ENCODE data around the gene RFX1. TPM values are rescaled to one million over a fixed set of nuclear protein-coding genes. Genes with fewer than 3 reads are reported as not detected.
A peak's percentile ranks its signal among the peaks of the same experiment; 100 is the strongest.

Gene RFX1
- total and polyA plus RNA-seq, 2 of the 13 experiments (the other 11 are each of a cell fraction or from before 2014, with no cell fraction given), result 1.1 to 1.3 TPM

DNA sequence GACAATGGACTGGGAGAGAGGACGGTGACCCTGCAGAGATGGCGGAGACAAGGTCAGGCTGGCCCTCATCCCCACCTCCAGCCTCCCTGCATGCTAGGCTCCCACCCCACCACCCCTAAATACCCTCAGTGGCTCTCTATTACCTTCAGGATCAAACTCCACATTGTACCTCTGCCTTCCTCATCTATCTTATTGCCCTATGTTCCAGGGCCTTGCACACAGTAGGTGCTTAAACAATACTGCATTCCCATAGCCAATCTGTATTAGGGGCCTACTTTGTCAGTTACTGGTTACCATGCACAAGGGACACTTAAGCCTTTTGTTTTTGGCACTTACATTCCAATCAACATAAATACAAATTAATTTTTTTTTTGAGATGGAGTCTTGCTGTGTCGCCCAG lies 49.3 kb upstream of the RFX1 start:
- ChIA-PET CTCF (ENCODE audit: low intra/inter-chr PET ratio, low total read pairs) (interaction anchor here (0.6 kb wide), 1 partner anchor 141 kb away, joined by 3 read pairs; no protein-coding TSS in a partner anchor), POLR2A (interaction anchor here (1.4 kb wide), 1 partner anchor 16 kb away, joined by 3 read pairs; no protein-coding TSS in a partner anchor)
- peaks cover 18% of the 10 kb centered on the region for H3K4me1 ChIP-seq (ENCODE audit: insufficient read depth, low read length)
- 70% methylated on average over 3 of the region's 3 CpGs for WGBS (ENCODE audit: low lambda C conversion rate)
- in situ Hi-C loops (cut with HindIII; ENCODE audit: extremely low pct_ligation_motif_present, low pct_unique_long_range_greater_than_20kb), result loop anchor here (25.0 kb wide), 1 partner anchor 293 kb away; the partner anchor contains the start of genes C19orf53 and MRI1
- no peaks in the 10 kb centered on the region for H3K9me3 ChIP-seq (ENCODE audit: low read length)
- no peaks in the 10 kb centered on the region for H3K36me3 ChIP-seq (replicated peaks in 1 of 2; ENCODE audit: control insufficient read depth in 1 of 2, insufficient read depth in 2 of 2, low read length in 2 of 2)
- no peak overlapping the region for H3K9ac ChIP-seq (ENCODE audit: insufficient read depth, low read depth, low read length)
- intact Hi-C loops (cut with micrococcal nuclease; ENCODE audit: unreplicated experiment), result no loop called here
- TF ChIP-seq ZKSCAN1 (IDR thresholded peaks at IDR 0.05; ENCODE audit: low read length), result peak; percentile 59; the same call in 1 of the 2 replicates
- TF ChIP-seq ZNF274 (CRISPR knock-in tag; IDR thresholded peaks at IDR 0.05), result no peak
- no peak overlapping the region for H3K27ac ChIP-seq (ENCODE audit: extremely low read length, insufficient read depth, low read length)
- ATAC-seq (no peak), FAIRE-seq (no peak), DNase-seq (ENCODE audit: low spot score) (no peak)
- BruUV-seq (replicated peaks), result no TSS peak
- H3K4me3 ChIP-seq (replicated peaks in 1 of 3; ENCODE audit: insufficient read depth in 1 of 3, low read depth in 2 of 3, low read length in 3 of 3), result no peak overlapping the region
- H3K27me3 ChIP-seq (ENCODE audit: control insufficient read depth in 1 of 2, insufficient read depth in 2 of 2, low read length in 2 of 2), result no peaks in the 10 kb centered on the region
- H3K4me2 ChIP-seq (ENCODE audit: low read depth, low read length), result no peak overlapping the region
- no peaks in the 10 kb centered on the region for H3K79me2 ChIP-seq (ENCODE audit: insufficient read depth, low read length)
- H4K20me1 ChIP-seq (ENCODE audit: insufficient read depth, low read length), result no peaks in the 10 kb centered on the region
- no peak overlapping the region for H2AFZ ChIP-seq (ENCODE audit: low read length)

DNA sequence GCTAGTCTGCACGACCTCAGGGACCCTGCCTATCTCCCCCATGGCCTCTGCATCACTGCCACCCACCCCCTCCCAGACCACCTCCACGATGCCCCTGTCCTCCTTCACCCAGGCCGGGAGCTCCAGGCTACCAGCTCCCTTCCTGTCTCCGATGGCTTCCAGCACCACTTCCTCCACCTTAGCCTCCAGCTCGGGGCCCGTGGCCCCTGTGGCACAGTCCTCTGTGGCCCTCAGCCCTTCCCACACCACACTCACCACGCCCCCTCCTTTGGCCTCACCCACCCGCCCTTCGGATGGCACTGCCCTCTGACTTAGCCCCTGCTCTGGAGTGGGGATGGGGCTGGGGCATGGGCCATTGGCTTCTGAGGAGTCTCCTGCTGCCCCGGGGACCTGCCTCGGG lies 48.6 kb upstream of the RFX1 start:
- FAIRE-seq, result no peak

More for the DNA sequence above, 48.6 kb upstream of the RFX1 start:
- H3K4me2 ChIP-seq (ENCODE audit: low read depth, low read length), result no peak overlapping the region
- ChIA-PET CTCF (ENCODE audit: low intra/inter-chr PET ratio, low total read pairs) (no interaction called here), POLR2A (interaction anchor here (0.7 to 1.3 kb wide), 2 partner anchors 17 to 891 kb away, joined by 4 to 5 read pairs; partner anchors contain the start of gene MISP3)
- no peaks in the 10 kb centered on the region for H3K36me3 ChIP-seq (replicated peaks in 1 of 2; ENCODE audit: control insufficient read depth in 1 of 2, insufficient read depth in 2 of 2, low read length in 2 of 2)
- H3K4me3 ChIP-seq (replicated peaks in 1 of 3; ENCODE audit: insufficient read depth in 1 of 3, low read depth in 2 of 3, low read length in 3 of 3), result no peak overlapping the region
- peaks cover 11% of the 10 kb centered on the region for H3K4me1 ChIP-seq (ENCODE audit: insufficient read depth, low read length)
- no peak overlapping the region for H2AFZ ChIP-seq (ENCODE audit: low read length)
- H3K27ac ChIP-seq (ENCODE audit: extremely low read length, insufficient read depth, low read length), result no peak overlapping the region
- no peaks in the 10 kb centered on the region for H4K20me1 ChIP-seq (ENCODE audit: insufficient read depth, low read length)
- in situ Hi-C loops (cut with HindIII; ENCODE audit: extremely low pct_ligation_motif_present, low pct_unique_long_range_greater_than_20kb) (loop anchor here (25.0 kb wide), 1 partner anchor 292 kb away; the partner anchor contains the start of genes C19orf53 and MRI1), intact Hi-C loops (cut with micrococcal nuclease; ENCODE audit: unreplicated experiment) (no loop called here)
- no peaks in the 10 kb centered on the region for H3K27me3 ChIP-seq (ENCODE audit: control insufficient read depth in 1 of 2, insufficient read depth in 2 of 2, low read length in 2 of 2)
- H3K9ac ChIP-seq (ENCODE audit: insufficient read depth, low read depth, low read length), result no peak overlapping the region
- DNase-seq (ENCODE audit: low spot score) (no peak), ATAC-seq (no peak)
- TF ChIP-seq JDP2 (CRISPR knock-in tag; IDR thresholded peaks at IDR 0.05; ENCODE audit: borderline replicate concordance), result no peak
- TF ChIP-seq MYC (CRISPR knock-in tag; IDR thresholded peaks at IDR 0.05; ENCODE audit: borderline replicate concordance), result no peak
- TF ChIP-seq SRY (CRISPR knock-in tag; IDR thresholded peaks at IDR 0.05), result no peak
- no peak for TF ChIP-seq ZNF260 (CRISPR knock-in tag; IDR thresholded peaks at IDR 0.05; ENCODE audit: borderline replicate concordance, low read depth)
- TF ChIP-seq, protein P1, sequence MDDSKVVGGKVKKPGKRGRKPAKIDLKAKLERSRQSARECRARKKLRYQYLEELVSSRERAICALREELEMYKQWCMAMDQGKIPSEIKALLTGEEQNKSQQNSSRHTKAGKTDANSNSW (CRISPR knock-in tag; IDR thresholded peaks at IDR 0.05; ENCODE audit: borderline replicate concordance), result no peak
- TF ChIP-seq, protein P2, sequence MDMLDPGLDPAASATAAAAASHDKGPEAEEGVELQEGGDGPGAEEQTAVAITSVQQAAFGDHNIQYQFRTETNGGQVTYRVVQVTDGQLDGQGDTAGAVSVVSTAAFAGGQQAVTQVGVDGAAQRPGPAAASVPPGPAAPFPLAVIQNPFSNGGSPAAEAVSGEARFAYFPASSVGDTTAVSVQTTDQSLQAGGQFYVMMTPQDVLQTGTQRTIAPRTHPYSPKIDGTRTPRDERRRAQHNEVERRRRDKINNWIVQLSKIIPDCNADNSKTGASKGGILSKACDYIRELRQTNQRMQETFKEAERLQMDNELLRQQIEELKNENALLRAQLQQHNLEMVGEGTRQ (IDR thresholded peaks at IDR 0.05; ENCODE audit: low read depth, low read length), result no peak
- TF ChIP-seq, protein P2 (CRISPR knock-in tag; IDR thresholded peaks at IDR 0.05; ENCODE audit: borderline replicate concordance), result no peak
- no peak for TF ChIP-seq ZNF274 (CRISPR knock-in tag; IDR thresholded peaks at IDR 0.05)
- TF ChIP-seq NFKBIZ (CRISPR knock-in tag; IDR thresholded peaks at IDR 0.05), result no peak
- no peaks in the 10 kb centered on the region for H3K9me3 ChIP-seq (ENCODE audit: low read length)
- BruUV-seq (replicated peaks), result no TSS peak
- 38% methylated on average over 11 of the region's 11 CpGs for WGBS (ENCODE audit: low lambda C conversion rate)
- H3K79me2 ChIP-seq (ENCODE audit: insufficient read depth, low read length), result no peaks in the 10 kb centered on the region
